H1 (cell line): ENCODE results near the gene FSD1.

Source experiments
- CREB1 ChIP-seq: IDR thresholded peaks from 2 replicates; pipeline ENCODE4 v1.6.1; 2012; ENCODE audit warnings: inconsistent platforms
- CTCF ChIP-seq, 3 experiments: IDR thresholded peaks; 1 replicate in 2 of 3; 2 replicates in 1 of 3; pipeline versions ENCODE4 v1.5.1 to v1.6.1; 2011; ENCODE audit warnings: low read length in 3 of 3, mild to moderate bottlenecking in 3 of 3, inconsistent platforms in 2 of 3, low read depth in 1 of 3, moderate library complexity in 1 of 3; ENCODE audit not compliant: insufficient read depth in 1 of 3; ENCODE audit errors: control extremely low read depth in 1 of 3
- EP300 ChIP-seq, 2 experiments: IDR thresholded peaks; 1 replicate in 1 of 2; 2 replicates in 1 of 2; pipeline ENCODE4 v1.6.1; 2011 to 2012; ENCODE audit warnings: low read depth in 2 of 2, low read length in 2 of 2, mild to moderate bottlenecking in 2 of 2, borderline replicate concordance in 1 of 2, inconsistent platforms in 1 of 2, moderate library complexity in 1 of 2
- JUN ChIP-seq: IDR thresholded peaks from 2 replicates; pipeline ENCODE4 v1.6.1; 2011; ENCODE audit warnings: low read depth, mild to moderate bottlenecking, improper control_type of control experiment, low read length
- KDM5A ChIP-seq: fragments of 200-600 bp; IDR thresholded peaks from 2 replicates; pipeline ENCODE4 v1.7.1; 2012; ENCODE audit warnings: mild to moderate bottlenecking, low read length, inconsistent platforms, mixed read lengths
- MAX ChIP-seq: IDR thresholded peaks from 2 replicates; pipeline ENCODE4 v1.6.1; 2012; ENCODE audit warnings: inconsistent platforms
- POLR2AphosphoS5 ChIP-seq: IDR thresholded peaks from 2 replicates; pipeline ENCODE4 v1.6.1; 2011; ENCODE audit warnings: low read depth, low read length
- SIX5 ChIP-seq: IDR thresholded peaks from 2 replicates; pipeline ENCODE4 v1.6.1; 2011; ENCODE audit warnings: mild to moderate bottlenecking, low read depth, low read length
- SP2 ChIP-seq: IDR thresholded peaks from 2 replicates; pipeline ENCODE4 v1.6.1; 2012; ENCODE audit warnings: mild to moderate bottlenecking, low read length, inconsistent platforms
- SUZ12 ChIP-seq: fragments of 200-600 bp; sonication (generic); IDR thresholded peaks from 2 replicates; pipeline ENCODE4 v1.6.1; 2012; ENCODE audit warnings: mild to moderate bottlenecking, inconsistent platforms, low read length, moderate library complexity, mixed read lengths
- TEAD4 ChIP-seq: IDR thresholded peaks from 2 replicates; pipeline ENCODE4 v1.6.1; 2012; ENCODE audit warnings: low read depth, low read length, inconsistent platforms, mixed read lengths
- YY1 ChIP-seq: IDR thresholded peaks from 2 replicates; pipeline ENCODE4 v1.6.1; 2011; ENCODE audit warnings: low read depth, mild to moderate bottlenecking, low read length
- ZNF274 ChIP-seq: IDR thresholded peaks from 2 replicates; pipeline ENCODE4 v1.7.0; 2012; ENCODE audit warnings: low read length, borderline replicate concordance; ENCODE audit errors: extremely low read depth

GRCh38 chr19:4304538-4305256 is at the start of gene FSD1:
- TF ChIP-seq EP300 (IDR thresholded peaks at IDR 0.05; ENCODE audit: borderline replicate concordance in 1 of 2, low read depth in 2 of 2, low read length in 2 of 2) (no peak), ZNF274 (no peak), MAX (peak; percentile 29; the same call in 1 of the 2 replicates), JUN (no peak), SIX5 (peak; percentile 73), CTCF (IDR thresholded peaks at IDR 0.05; ENCODE audit: control extremely low read depth in 1 of 3, insufficient read depth in 1 of 3, low read depth in 1 of 3, low read length in 3 of 3) (no peak), KDM5A (no peak), CREB1 (no peak), POLR2AphosphoS5 (no peak), YY1 (0 out of 2 replicates have a peak, but pooled peaks have one; percentile 19), SP2 (no peak), TEAD4 (no peak), SUZ12 (no peak)
